Measurements from ENCODE around the gene SERPINA7.

DNA sequence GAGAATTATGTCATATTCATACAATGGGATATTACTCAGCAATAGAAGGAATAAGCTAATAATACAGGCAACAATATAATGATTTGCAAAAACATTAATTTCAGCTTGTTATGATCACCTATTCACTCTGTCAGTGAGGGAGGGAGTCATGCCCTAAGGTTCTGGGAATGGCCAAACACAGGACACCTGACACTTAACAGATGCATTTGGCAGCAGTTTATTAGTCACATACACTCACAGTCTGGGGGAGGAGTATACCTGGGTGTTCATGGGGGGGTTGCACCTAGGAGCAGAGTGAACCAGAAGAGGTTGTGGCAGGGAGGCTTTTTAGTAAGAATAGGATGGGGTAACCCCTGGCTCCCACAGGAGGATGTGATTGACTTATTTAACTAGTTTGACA lies 38.3 kb downstream of the SERPINA7 start:
- no peak for TF ChIP-seq POLR2A (IDR thresholded peaks at IDR 0.05; ENCODE audit: low read length)
- no peak for TF ChIP-seq GATA1 (IDR thresholded peaks at IDR 0.05; ENCODE audit: low read depth, low read length)
